K562 (cell line): ENCODE measurements around the gene SH3BGRL2. TPM values are rescaled to one million over a fixed set of nuclear protein-coding genes. Genes with fewer than 3 reads are reported as not detected.

Experiments used
- ATAC-seq: fragments of 200-7000 bp; cut with Tn5 transposase; 3 replicates; pipeline ENCODE4 v1.9.1; 2020; ENCODE audit warnings: moderate library complexity
- BruUV-seq: library from RNA; stranded (reverse); fragments of 400-500 nt; replicated peaks from 2 replicates; lab custom pipeline; 2021; lab: Mats Ljungman, UMichigan
- CTCF ChIA-PET: fragments of 300-600 bp; formaldehyde crosslinking; extraction: SDS; loops from one replicate; lab custom pipeline; 2021; ENCODE audit warnings: low intra/inter-chr PET ratio; lab: Yijun Ruan, JAX
- POLR2A ChIA-PET: fragments of 300-600, 350-650 bp; sonication (Branson Sonifier 250); formaldehyde crosslinking; extraction: SDS; loops from one replicate; lab custom pipeline; 2021; ENCODE audit warnings: antibody characterized with exemption, inconsistent platforms; lab: Yijun Ruan, JAX
- DNase-seq, 4 experiments: peaks; one replicate each; pipeline versions ENCODE4 v3.0.0 to v3.0.0-alpha.2; 2011 to 2018; ENCODE audit warnings: low spot score in 3 of 4, mixed read lengths in 3 of 4; ENCODE audit errors: extremely low read depth in 1 of 4
- FAIRE-seq: peaks from 2 replicates; lab custom pipeline; 2011; peaks lifted over from hg19 to GRCh38; lab: Jason Lieb, UNC
- H2AFZ ChIP-seq: 2 replicates; pipeline ENCODE4 v1.6.0; 2011; ENCODE audit warnings: low read depth, low read length, control low read depth, inconsistent platforms
- H3K27ac ChIP-seq: fragments of 200-600 bp; 3 replicates; pipeline ENCODE4 v1.8.0; 2011; ENCODE audit warnings: low read depth, mild to moderate bottlenecking, control low read depth, inconsistent platforms, low read length, moderate library complexity, mixed read lengths; ENCODE audit errors: extremely low read depth
- H3K27me3 ChIP-seq, 2 experiments: fragments of 300-600 bp in 1 of 2; 2 replicates in 1 of 2; 3 replicates in 1 of 2; pipeline versions ENCODE4 v1.6.0 to v1.8.0; 2011; ENCODE audit warnings: inconsistent platforms in 2 of 2, low read length in 2 of 2, mild to moderate bottlenecking in 1 of 2, mixed read lengths in 1 of 2, moderate library complexity in 1 of 2; ENCODE audit not compliant: control insufficient read depth in 2 of 2, insufficient read depth in 2 of 2
- H3K36me3 ChIP-seq: fragments of 300-600 bp; 3 replicates; pipeline ENCODE4 v1.8.0; 2011; ENCODE audit warnings: mild to moderate bottlenecking, low read length, inconsistent platforms; ENCODE audit not compliant: control insufficient read depth, insufficient read depth
- H3K4me1 ChIP-seq, 2 experiments: fragments of 200-600 bp in 1 of 2; replicated peaks in 1 of 2; 2 replicates in 1 of 2; 3 replicates in 1 of 2; pipeline versions ENCODE4 v1.5.1 to v1.8.0; 2011; ENCODE audit warnings: inconsistent platforms in 2 of 2, low read length in 2 of 2, mild to moderate bottlenecking in 1 of 2, mixed read lengths in 1 of 2, moderate library complexity in 1 of 2; ENCODE audit not compliant: control insufficient read depth in 2 of 2, insufficient read depth in 2 of 2
- H3K4me2 ChIP-seq: 2 replicates; pipeline ENCODE4 v1.6.1; 2011; ENCODE audit warnings: low read length, control low read depth, inconsistent platforms, mixed read lengths; ENCODE audit not compliant: insufficient read depth
- H3K4me3 ChIP-seq: fragments of 200-600 bp; sonication (generic), shearing (Covaris generic); 2 replicates; pipeline ENCODE4 v1.5.1; 2016; ENCODE audit warnings: control low read depth, inconsistent platforms
- H3K79me2 ChIP-seq: fragments of 200-600 bp; 3 replicates; pipeline ENCODE4 v1.8.0; 2011; ENCODE audit warnings: low read length, inconsistent platforms; ENCODE audit not compliant: control insufficient read depth, insufficient read depth
- H3K9ac ChIP-seq, 2 experiments: 2 replicates each; pipeline versions ENCODE4 v1.6.0 to v1.6.1; 2011; ENCODE audit warnings: low read depth in 2 of 2, low read length in 2 of 2, control low read depth in 1 of 2, inconsistent platforms in 1 of 2, mild to moderate bottlenecking in 1 of 2, mixed read lengths in 1 of 2; ENCODE audit not compliant: insufficient read depth in 1 of 2
- H3K9me1 ChIP-seq: one replicate; pipeline ENCODE4 v1.6.0; 2011; ENCODE audit warnings: inconsistent platforms, mild to moderate bottlenecking, low read length, moderate library complexity; ENCODE audit not compliant: control insufficient read depth, insufficient read depth
- H3K9me3 ChIP-seq: replicated peaks from 2 replicates; pipeline ENCODE4 v1.5.1; 2011; ENCODE audit warnings: low read depth, low read length, inconsistent platforms; ENCODE audit not compliant: control insufficient read depth, insufficient read depth
- H4K20me1 ChIP-seq: replicated peaks from 2 replicates; pipeline ENCODE4 v1.6.1; 2011; ENCODE audit warnings: low read length, inconsistent platforms, mixed read lengths; ENCODE audit not compliant: control insufficient read depth, insufficient read depth
- GABPB2 ChIP-seq: fragments of 250-450 bp; sonication (Bioruptor Pico); conservative IDR thresholded peaks from 2 replicates; pipeline ENCODE4 v1.5.1; 2021; ENCODE audit warnings: mild to moderate bottlenecking
- HDGF ChIP-seq: fragments of 450-650 bp; IDR thresholded peaks from 2 replicates; pipeline ENCODE4 v1.6.1; 2016
- NR2C1 ChIP-seq, 2 experiments: fragments of 450-650 bp; IDR thresholded peaks; 2 replicates each; pipeline ENCODE4 v1.6.1; 2017; ENCODE audit warnings: mild to moderate bottlenecking in 2 of 2, antibody characterized with exemption in 1 of 2, inconsistent platforms in 1 of 2, missing compliant biosample characterization in 1 of 2, missing genetic modification characterization in 1 of 2
- ZNF384 ChIP-seq: IDR thresholded peaks from 2 replicates; pipeline ENCODE4 v1.6.1; 2012; ENCODE audit warnings: low read depth, low read length, improper control_type of control experiment
- WGBS: fragments of 100-300 bp; shearing (Covaris generic); methylation state at CpG from one replicate; pipeline ENCODE4 v1.1.6; 2016; ENCODE audit warnings: low coverage, mixed read lengths; ENCODE audit not compliant: insufficient coverage; ENCODE audit errors: missing lambda C conversion rate; 5-methylcytosine and 5-hydroxymethylcytosine counted together
- in situ Hi-C: fragments of 300-500 bp; cut with MboI; formaldehyde crosslinking; loops from 4 replicates; pipeline ENCODE4 v1.15.0; 2018; ENCODE audit warnings: inconsistent platforms, mixed read lengths
- intact Hi-C: fragments of 100-400 bp; cut with micrococcal nuclease; formaldehyde crosslinking; loops from 2 replicates; pipeline ENCODE4 v1.14.2; 2022
- polyA plus RNA-seq, 8 experiments: library from polyadenylated mRNA; depleted of rRNA in 4 of 8; stranded (reverse) in 5 of 8; unstranded in 3 of 8; fragments of >200 nt; fragmentation: Nextera tagmentation in 2 of 8; fragmentation: Illumina TruSeq in 1 of 8; extraction: Ambion mirVana in 2 of 8; extraction: Trizol in 1 of 8; gene quantifications; 2 replicates each; pipeline versions ENCODE4 v1.2.1 to v1.2.3, GENCODE V29; 2011 to 2014; ENCODE audit warnings: inconsistent platforms in 1 of 8, missing spikeins in 1 of 8
- total RNA-seq, 7 experiments: library from RNA; depleted of rRNA in 6 of 7; stranded (reverse); fragments of >200 nt in 6 of 7; fragmentation: Illumina TruSeq in 2 of 7; extraction: Trizol in 2 of 7; gene quantifications; 2 replicates each; pipeline versions ENCODE4 v1.2.1 to v1.2.3, GENCODE V29; 2011 to 2021; ENCODE audit warnings: low replicate concordance in 1 of 7
- TF ChIP-seq, protein P1 (sequence below): sonication (generic); formaldehyde crosslinking; IDR thresholded peaks from 2 replicates; pipeline ENCODE4 v1.9.0; 2022; ENCODE audit warnings: mild to moderate bottlenecking, missing genetic modification reagents

SH3BGRL2 gene
- total and polyA plus RNA-seq, 9 of the 15 experiments (the other 6 are each of a cell fraction or from before 2014, with no cell fraction given), result 4.4 to 12.1 (median 7.3) TPM

DNA sequence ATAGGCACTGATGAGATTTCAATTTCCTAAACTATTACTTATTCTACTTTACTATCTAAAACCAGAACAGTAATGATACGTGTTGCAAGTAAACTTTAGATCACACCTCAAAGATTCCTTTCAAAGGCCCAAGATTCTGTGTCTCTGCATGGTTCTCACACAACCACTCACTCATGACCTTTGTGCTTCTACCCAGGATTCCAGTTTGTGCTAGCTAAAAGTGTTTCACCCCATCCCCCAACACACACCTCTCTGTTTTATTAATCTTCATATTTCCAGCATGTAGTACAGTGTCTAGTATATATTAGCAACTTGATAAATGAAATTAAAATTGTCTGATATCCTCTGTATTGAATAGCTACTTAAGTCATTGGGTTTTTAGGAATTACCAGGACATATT, 8.8 kb upstream of the SH3BGRL2 start:
- ATAC-seq (peak; percentile 43), DNase-seq (no peak), FAIRE-seq (no peak)
- TF ChIP-seq, protein P1, sequence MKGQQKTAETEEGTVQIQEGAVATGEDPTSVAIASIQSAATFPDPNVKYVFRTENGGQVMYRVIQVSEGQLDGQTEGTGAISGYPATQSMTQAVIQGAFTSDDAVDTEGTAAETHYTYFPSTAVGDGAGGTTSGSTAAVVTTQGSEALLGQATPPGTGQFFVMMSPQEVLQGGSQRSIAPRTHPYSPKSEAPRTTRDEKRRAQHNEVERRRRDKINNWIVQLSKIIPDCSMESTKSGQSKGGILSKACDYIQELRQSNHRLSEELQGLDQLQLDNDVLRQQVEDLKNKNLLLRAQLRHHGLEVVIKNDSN (CRISPR knock-in tag), result no peak
- TF ChIP-seq GABPB2 (no peak), NR2C1 (IDR thresholded peaks at IDR 0.05) (no peak), NR2C1 (tag; IDR thresholded peaks at IDR 0.05) (peak; percentile 20; the same call in 1 of the 2 replicates)
- Histone ChIP-seq H2AFZ (peak overlapping the region; percentile 75), H3K9ac (no peak overlapping the region), H3K27me3 (no peaks in the 10 kb centered on the region), H3K27ac (no peak overlapping the region), H3K9me1 (no peaks in the 10 kb centered on the region), H3K79me2 (no peaks in the 10 kb centered on the region), H3K9me3 (no peaks in the 10 kb centered on the region), H4K20me1 (no peaks in the 10 kb centered on the region), H3K4me3 (no peak overlapping the region), H3K4me1 (peaks cover 0 to 14% of the 10 kb centered on the region in 2 experiments; a peak in 2 of 5 replicates), H3K36me3 (no peaks in the 10 kb centered on the region), H3K4me2 (no peak overlapping the region)
- intact Hi-C loops (no loop called here), in situ Hi-C loops (no loop called here)
- no TSS peak for BruUV-seq
- ChIA-PET CTCF (no interaction called here), POLR2A (interaction anchor here (0.7 to 1.3 kb wide), 3 partner anchors 9 to 77 kb away, joined by 4 to 8 read pairs (median 4); partner anchors contain the start of gene SH3BGRL2)
- WGBS, result 61% methylated on average over 1 of the region's 1 CpG

DNA sequence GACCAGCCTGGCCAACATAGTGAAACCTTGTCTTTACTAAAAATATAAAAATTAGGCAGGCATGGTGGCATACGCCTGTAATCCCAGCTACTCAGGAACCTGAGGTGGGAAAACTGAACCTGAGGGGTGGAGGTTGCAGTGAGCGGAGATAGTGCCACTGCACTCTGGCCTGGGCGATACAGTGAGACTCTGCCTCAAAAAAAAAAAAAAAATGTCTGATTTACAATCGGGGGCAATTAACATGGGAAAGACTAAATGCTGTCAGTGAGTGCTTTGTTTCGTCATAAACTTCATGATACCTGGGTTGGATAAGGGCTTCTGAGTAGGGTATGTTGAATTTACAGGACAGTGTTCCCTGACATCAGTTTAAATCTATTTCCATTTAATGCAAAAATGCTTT, 8.0 kb upstream of the SH3BGRL2 start:
- no peak overlapping the region for H3K9ac ChIP-seq
- 62% methylated on average over 5 of the region's 5 CpGs for WGBS
- CTCF ChIA-PET, result no interaction called here
- peaks cover 0 to 14% of the 10 kb centered on the region in 2 experiments; a peak in 2 of 5 replicates for H3K4me1 ChIP-seq
- H3K27ac ChIP-seq, result no peak overlapping the region
- BruUV-seq, result no TSS peak
- no peaks in the 10 kb centered on the region for H3K9me3 ChIP-seq
- no peaks in the 10 kb centered on the region for H3K9me1 ChIP-seq
- POLR2A ChIA-PET, result interaction anchor here (0.7 to 1.3 kb wide), 3 partner anchors 8 to 78 kb away, joined by 4 to 8 read pairs (median 4); partner anchors contain the start of gene SH3BGRL2
- in situ Hi-C loops, result no loop called here
- no peaks in the 10 kb centered on the region for H3K36me3 ChIP-seq
- intact Hi-C loops, result no loop called here
- FAIRE-seq (no peak), DNase-seq (no peak), ATAC-seq (no peak)
- no peaks in the 10 kb centered on the region for H3K79me2 ChIP-seq
- TF ChIP-seq ZNF384, result 0 out of 2 replicates have a peak, but pooled peaks have one; percentile 25
- no peak for TF ChIP-seq HDGF
- H3K4me2 ChIP-seq, result no peak overlapping the region
- no peak overlapping the region for H3K4me3 ChIP-seq
- no peaks in the 10 kb centered on the region for H4K20me1 ChIP-seq
- H2AFZ ChIP-seq, result no peak overlapping the region
- no peaks in the 10 kb centered on the region for H3K27me3 ChIP-seq
